Neural cell (in vitro differentiated cells): ENCODE measurements around the gene RBMS2. TPM values are rescaled to one million over a fixed set of nuclear protein-coding genes. Genes with fewer than 3 reads are reported as not detected.

ENCODE experiments used
- H2AFZ ChIP-seq: fragments of 200-600, 300-800 bp; sonication (generic), shearing (Covaris generic); 2 replicates; pipeline ENCODE4 v1.6.0; 2014; ENCODE audit warnings: low read depth, mild to moderate bottlenecking, antibody characterized with exemption, low read length, moderate library complexity
- H3F3A ChIP-seq: fragments of 200-600 bp; shearing (Covaris generic); 2 replicates; pipeline ENCODE4 v1.6.1; 2016; ENCODE audit warnings: mild to moderate bottlenecking, moderate library complexity, mixed read lengths, antibody characterized with exemption, low read length; ENCODE audit not compliant: insufficient read depth, poor library complexity, severe bottlenecking
- H3K27ac ChIP-seq: fragments of 200-600, 300-800 bp; sonication (generic), shearing (Covaris generic); 2 replicates; pipeline ENCODE4 v1.5.1; 2014; ENCODE audit warnings: mild to moderate bottlenecking, low read length, moderate library complexity
- H3K27me3 ChIP-seq: fragments of 300-800, 200-600 bp; sonication (generic), shearing (Covaris generic); 2 replicates; pipeline ENCODE4 v1.6.0; 2014; ENCODE audit warnings: mild to moderate bottlenecking, low read depth, low read length, moderate library complexity; ENCODE audit not compliant: insufficient read depth
- H3K36me3 ChIP-seq: fragments of 300-800, 200-600 bp; sonication (generic), shearing (Covaris generic); 2 replicates; pipeline ENCODE4 v1.5.1; 2014; ENCODE audit warnings: mild to moderate bottlenecking, antibody characterized with exemption, low read length, moderate library complexity; ENCODE audit not compliant: insufficient read depth
- H3K4me2 ChIP-seq: fragments of 300-800, 200-600 bp; sonication (generic), shearing (Covaris generic); 2 replicates; pipeline ENCODE4 v1.6.0; 2014; ENCODE audit warnings: mild to moderate bottlenecking, low read length
- H3K4me3 ChIP-seq: fragments of 300-800, 200-600 bp; sonication (generic), shearing (Covaris generic); 2 replicates; pipeline ENCODE4 v1.5.1; 2014; ENCODE audit warnings: mild to moderate bottlenecking, low read length, moderate library complexity
- H3K79me2 ChIP-seq: fragments of 200-600 bp; shearing (Covaris generic); replicated peaks from 2 replicates; pipeline ENCODE4 v1.6.0; 2014; ENCODE audit warnings: mild to moderate bottlenecking, low read length, moderate library complexity; ENCODE audit not compliant: insufficient read depth
- H3K9ac ChIP-seq: fragments of 300-800, 200-600 bp; sonication (generic), shearing (Covaris generic); 2 replicates; pipeline ENCODE4 v1.6.1; 2016; ENCODE audit warnings: mild to moderate bottlenecking, low read length, mixed read lengths
- H3K9me2 ChIP-seq: fragments of 200-600 bp; shearing (Covaris generic); 2 replicates; pipeline ENCODE4 v1.6.1; 2016; ENCODE audit warnings: mild to moderate bottlenecking, low read length, mixed read lengths; ENCODE audit not compliant: insufficient read depth
- H3K9me3 ChIP-seq: fragments of 200-600, 300-800 bp; sonication (generic), shearing (Covaris generic); 2 replicates; pipeline ENCODE4 v1.6.1; 2016; ENCODE audit warnings: mild to moderate bottlenecking, mixed run types, low read length, moderate library complexity, mixed read lengths
- H4K20me1 ChIP-seq: fragments of 200-600 bp; shearing (Covaris generic); 2 replicates; pipeline ENCODE4 v1.6.1; 2016; ENCODE audit warnings: mild to moderate bottlenecking, mixed run types; ENCODE audit not compliant: insufficient read depth
- EP300 ChIP-seq: fragments of 450-650 bp; conservative IDR thresholded peaks from 2 replicates; pipeline ENCODE4 v1.6.1; 2014; ENCODE audit warnings: antibody characterized with exemption, mild to moderate bottlenecking, moderate library complexity; ENCODE audit not compliant: poor library complexity, severe bottlenecking
- EZH2 ChIP-seq: fragments of 200-600, 300-800 bp; shearing (Covaris generic), sonication (generic); IDR thresholded peaks from 2 replicates; pipeline ENCODE4 v1.6.1; 2014; ENCODE audit warnings: antibody characterized with exemption, low read length, borderline replicate concordance, mild to moderate bottlenecking; ENCODE audit not compliant: insufficient read depth, poor library complexity, severe bottlenecking
- MXI1 ChIP-seq: fragments of 450-650 bp; conservative IDR thresholded peaks from 2 replicates; pipeline ENCODE4 v1.6.1; 2014; ENCODE audit warnings: antibody characterized with exemption, mild to moderate bottlenecking; ENCODE audit not compliant: poor library complexity, severe bottlenecking
- POLR2AphosphoS5 ChIP-seq: IDR thresholded peaks from 2 replicates; pipeline ENCODE4 v1.6.1; 2012
- RAD21 ChIP-seq: fragments of 450-650 bp; conservative IDR thresholded peaks from 2 replicates; pipeline ENCODE4 v1.6.1; 2014; ENCODE audit warnings: antibody characterized with exemption, mild to moderate bottlenecking, moderate library complexity
- SMC3 ChIP-seq: fragments of 450-650 bp; conservative IDR thresholded peaks from 2 replicates; pipeline ENCODE4 v1.6.1; 2014; ENCODE audit warnings: antibody characterized with exemption, mild to moderate bottlenecking, moderate library complexity; ENCODE audit not compliant: poor library complexity
- TAF1 ChIP-seq: IDR thresholded peaks from 2 replicates; pipeline ENCODE4 v1.6.1; 2012; ENCODE audit warnings: low read depth
- polyA plus RNA-seq: library from polyadenylated mRNA; depleted of rRNA; stranded (reverse); fragments of >200 nt; gene quantifications from 2 replicates; pipeline ENCODE4 v1.2.3, GENCODE V29; 2014
- TF ChIP-seq, protein P1 (sequence below): fragments of 450-650 bp; IDR thresholded peaks from 2 replicates; pipeline ENCODE4 v1.5.1; 2014; ENCODE audit warnings: antibody characterized with exemption, mild to moderate bottlenecking, moderate library complexity; ENCODE audit not compliant: poor library complexity, severe bottlenecking
- TF ChIP-seq, protein P2 (sequence below): IDR thresholded peaks from 2 replicates; pipeline ENCODE4 v1.6.1; 2012; ENCODE audit warnings: borderline replicate concordance

Gene RBMS2
- polyA plus RNA-seq, 1 donor from 2014 or later, result 2.4 TPM

DNA sequence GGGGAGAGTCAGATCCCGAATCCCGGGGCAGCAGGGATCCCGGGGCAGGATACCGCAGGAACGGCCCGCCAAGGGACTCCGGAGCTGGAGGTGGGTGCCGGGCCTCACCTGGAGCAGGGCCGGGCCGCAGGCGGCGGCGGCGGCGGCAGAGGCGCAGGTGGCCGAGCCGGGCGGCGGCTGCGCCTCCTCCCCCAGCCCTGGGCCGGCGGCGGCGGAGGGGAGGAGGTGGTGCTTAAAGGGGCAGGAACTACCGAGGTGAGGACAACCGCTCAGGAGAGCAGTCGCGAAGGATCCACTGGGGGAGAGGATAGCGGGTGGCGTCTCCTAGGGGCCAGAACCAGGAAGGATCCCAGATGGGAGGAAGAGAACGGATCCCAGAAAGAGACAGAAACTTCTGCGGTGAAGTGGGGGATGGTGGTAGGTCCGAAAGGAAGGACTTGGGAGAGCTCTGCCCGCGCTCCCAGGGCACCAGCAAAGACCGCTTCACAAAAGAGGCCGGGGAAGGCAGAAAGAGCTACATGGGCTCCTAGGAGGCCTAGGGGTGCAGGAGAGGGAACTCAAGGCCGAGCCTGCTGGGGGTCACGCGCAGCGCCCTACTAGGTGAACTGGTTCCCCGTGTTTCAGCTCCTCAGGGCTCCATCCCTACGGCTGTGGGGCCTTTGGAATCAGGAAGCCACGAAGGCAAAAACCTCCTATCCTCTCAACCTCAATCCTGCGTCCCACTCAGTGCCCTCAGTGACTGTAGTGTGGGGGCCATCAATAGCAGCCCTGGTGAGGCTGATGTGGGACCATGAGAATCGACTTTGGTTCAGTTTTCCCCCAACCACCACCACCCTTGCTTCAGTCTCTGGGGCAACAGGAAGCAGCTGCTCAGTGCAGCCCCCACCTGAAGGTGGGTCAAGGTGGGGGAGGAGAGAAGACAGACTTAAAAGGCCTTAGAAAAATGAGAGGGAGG is 113.5 kb downstream of the RBMS2 start:
- H3K4me2 ChIP-seq, result peak overlapping the region; percentile 68
- peak; percentile 31 for TF ChIP-seq SMC3
- peak; percentile 39 for TF ChIP-seq RAD21
- TF ChIP-seq, protein P1, sequence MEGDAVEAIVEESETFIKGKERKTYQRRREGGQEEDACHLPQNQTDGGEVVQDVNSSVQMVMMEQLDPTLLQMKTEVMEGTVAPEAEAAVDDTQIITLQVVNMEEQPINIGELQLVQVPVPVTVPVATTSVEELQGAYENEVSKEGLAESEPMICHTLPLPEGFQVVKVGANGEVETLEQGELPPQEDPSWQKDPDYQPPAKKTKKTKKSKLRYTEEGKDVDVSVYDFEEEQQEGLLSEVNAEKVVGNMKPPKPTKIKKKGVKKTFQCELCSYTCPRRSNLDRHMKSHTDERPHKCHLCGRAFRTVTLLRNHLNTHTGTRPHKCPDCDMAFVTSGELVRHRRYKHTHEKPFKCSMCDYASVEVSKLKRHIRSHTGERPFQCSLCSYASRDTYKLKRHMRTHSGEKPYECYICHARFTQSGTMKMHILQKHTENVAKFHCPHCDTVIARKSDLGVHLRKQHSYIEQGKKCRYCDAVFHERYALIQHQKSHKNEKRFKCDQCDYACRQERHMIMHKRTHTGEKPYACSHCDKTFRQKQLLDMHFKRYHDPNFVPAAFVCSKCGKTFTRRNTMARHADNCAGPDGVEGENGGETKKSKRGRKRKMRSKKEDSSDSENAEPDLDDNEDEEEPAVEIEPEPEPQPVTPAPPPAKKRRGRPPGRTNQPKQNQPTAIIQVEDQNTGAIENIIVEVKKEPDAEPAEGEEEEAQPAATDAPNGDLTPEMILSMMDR, result peak; percentile 67
- TF ChIP-seq EP300, result peak; percentile 11
- TF ChIP-seq, protein P2, sequence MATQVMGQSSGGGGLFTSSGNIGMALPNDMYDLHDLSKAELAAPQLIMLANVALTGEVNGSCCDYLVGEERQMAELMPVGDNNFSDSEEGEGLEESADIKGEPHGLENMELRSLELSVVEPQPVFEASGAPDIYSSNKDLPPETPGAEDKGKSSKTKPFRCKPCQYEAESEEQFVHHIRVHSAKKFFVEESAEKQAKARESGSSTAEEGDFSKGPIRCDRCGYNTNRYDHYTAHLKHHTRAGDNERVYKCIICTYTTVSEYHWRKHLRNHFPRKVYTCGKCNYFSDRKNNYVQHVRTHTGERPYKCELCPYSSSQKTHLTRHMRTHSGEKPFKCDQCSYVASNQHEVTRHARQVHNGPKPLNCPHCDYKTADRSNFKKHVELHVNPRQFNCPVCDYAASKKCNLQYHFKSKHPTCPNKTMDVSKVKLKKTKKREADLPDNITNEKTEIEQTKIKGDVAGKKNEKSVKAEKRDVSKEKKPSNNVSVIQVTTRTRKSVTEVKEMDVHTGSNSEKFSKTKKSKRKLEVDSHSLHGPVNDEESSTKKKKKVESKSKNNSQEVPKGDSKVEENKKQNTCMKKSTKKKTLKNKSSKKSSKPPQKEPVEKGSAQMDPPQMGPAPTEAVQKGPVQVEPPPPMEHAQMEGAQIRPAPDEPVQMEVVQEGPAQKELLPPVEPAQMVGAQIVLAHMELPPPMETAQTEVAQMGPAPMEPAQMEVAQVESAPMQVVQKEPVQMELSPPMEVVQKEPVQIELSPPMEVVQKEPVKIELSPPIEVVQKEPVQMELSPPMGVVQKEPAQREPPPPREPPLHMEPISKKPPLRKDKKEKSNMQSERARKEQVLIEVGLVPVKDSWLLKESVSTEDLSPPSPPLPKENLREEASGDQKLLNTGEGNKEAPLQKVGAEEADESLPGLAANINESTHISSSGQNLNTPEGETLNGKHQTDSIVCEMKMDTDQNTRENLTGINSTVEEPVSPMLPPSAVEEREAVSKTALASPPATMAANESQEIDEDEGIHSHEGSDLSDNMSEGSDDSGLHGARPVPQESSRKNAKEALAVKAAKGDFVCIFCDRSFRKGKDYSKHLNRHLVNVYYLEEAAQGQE, result no peak
- TF ChIP-seq TAF1, result no peak
- peak; percentile 46 for TF ChIP-seq POLR2AphosphoS5
- peak; percentile 44 for TF ChIP-seq MXI1
- no peak for TF ChIP-seq EZH2
- H3K36me3 ChIP-seq, result no peaks in the 10 kb centered on the region
- peak overlapping the region; percentile 77 for H3K9ac ChIP-seq
- H4K20me1 ChIP-seq, result no peaks in the 10 kb centered on the region
- peaks cover 9% of the 10 kb centered on the region for H3F3A ChIP-seq
- H3K9me2 ChIP-seq, result no peaks in the 10 kb centered on the region
- H3K27me3 ChIP-seq, result no peaks in the 10 kb centered on the region
- H2AFZ ChIP-seq, result peak overlapping the region; percentile 45
- peaks cover 7% of the 10 kb centered on the region for H3K79me2 ChIP-seq
- peak overlapping the region; percentile 18 for H3K27ac ChIP-seq
- no peaks in the 10 kb centered on the region for H3K9me3 ChIP-seq
- H3K4me3 ChIP-seq, result peak overlapping the region; percentile 71

DNA sequence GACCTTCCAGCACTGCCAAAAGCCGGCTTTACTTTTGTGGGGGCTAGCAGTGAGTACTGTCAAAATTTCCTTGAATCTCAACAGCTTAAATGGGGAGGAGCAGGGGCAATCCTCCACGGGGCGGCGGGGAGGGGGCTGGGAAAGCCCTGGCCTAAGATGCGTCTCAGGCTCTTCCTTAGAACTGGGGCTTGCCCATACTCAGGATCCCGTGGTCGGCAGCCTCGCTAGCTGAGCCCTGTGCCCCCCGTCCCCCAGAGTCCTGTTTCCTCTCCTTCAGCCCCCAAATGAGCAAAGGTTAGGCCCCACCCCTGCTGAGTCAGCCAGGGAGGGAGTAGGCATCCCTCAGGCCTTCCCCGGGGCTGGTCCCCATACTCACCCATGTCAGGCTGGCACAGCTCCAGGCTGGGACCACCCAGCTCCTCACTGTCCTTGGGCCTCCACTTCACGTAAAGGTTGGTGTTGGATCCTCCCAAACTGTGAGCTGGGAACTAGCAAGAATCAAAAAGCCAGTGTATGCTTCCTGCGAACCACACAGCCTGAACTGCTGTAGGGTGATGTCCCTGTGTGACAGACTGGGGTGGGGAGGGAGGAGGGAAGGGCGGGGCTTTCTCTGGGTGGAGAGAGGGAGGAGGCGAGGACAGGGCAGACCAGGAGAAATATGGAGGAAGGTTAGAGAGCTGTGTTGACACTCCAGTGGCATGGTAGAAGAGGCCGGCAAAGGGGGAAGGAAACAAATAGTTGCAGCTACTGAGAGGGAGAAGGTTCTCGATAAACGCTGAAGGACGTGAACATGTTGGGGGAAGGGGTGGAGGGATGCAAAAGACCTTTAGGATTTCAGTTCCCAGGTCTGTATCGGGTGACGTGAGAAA is 114.4 kb downstream of the RBMS2 start:
- H3K27ac ChIP-seq, result peak overlapping the region; percentile 60
- no peaks in the 10 kb centered on the region for H3K9me2 ChIP-seq
- no peaks in the 10 kb centered on the region for H3K79me2 ChIP-seq
- H2AFZ ChIP-seq, result peak overlapping the region; percentile 14
- H4K20me1 ChIP-seq, result no peaks in the 10 kb centered on the region
- no peak for TF ChIP-seq EZH2
- TF ChIP-seq, protein P2, result peak; percentile 22
- H3F3A ChIP-seq, result peaks cover 9% of the 10 kb centered on the region
- peak overlapping the region; percentile 77 for H3K9ac ChIP-seq
- no peaks in the 10 kb centered on the region for H3K9me3 ChIP-seq
- H3K36me3 ChIP-seq, result no peaks in the 10 kb centered on the region
- peak overlapping the region; percentile 68 for H3K4me2 ChIP-seq
- no peaks in the 10 kb centered on the region for H3K27me3 ChIP-seq
- H3K4me3 ChIP-seq, result peak overlapping the region; percentile 71
